Fibroblast of lung (primary cell): ENCODE measurements around the gene ARL5B. TPM values are rescaled to one million over a fixed set of nuclear protein-coding genes. Genes with fewer than 3 reads are reported as not detected.

ENCODE experiments used
- DNase-seq, 2 donors: peaks; one replicate each; pipeline versions ENCODE4 v3.0.0 to v3.0.0-alpha.2; 2010; ENCODE audit warnings: low read depth in 2 of 2
- H2AFZ ChIP-seq: 2 replicates; pipeline ENCODE4 v1.5.1; 2012; ENCODE audit warnings: low read length, control low read depth, inconsistent platforms
- H3K27ac ChIP-seq: 2 replicates; pipeline ENCODE4 v1.5.1; 2011; ENCODE audit warnings: low read length, control low read depth; ENCODE audit not compliant: insufficient read depth
- H3K27me3 ChIP-seq: 2 replicates; pipeline ENCODE4 v1.5.1; 2011; ENCODE audit warnings: mild to moderate bottlenecking, low read length; ENCODE audit not compliant: control insufficient read depth, insufficient read depth
- H3K36me3 ChIP-seq: 2 replicates; pipeline ENCODE4 v1.5.1; 2011; ENCODE audit warnings: low read length; ENCODE audit not compliant: control insufficient read depth, insufficient read depth
- H3K4me1 ChIP-seq: 2 replicates; pipeline ENCODE4 v1.5.1; 2011; ENCODE audit warnings: low read length; ENCODE audit not compliant: control insufficient read depth, insufficient read depth; ENCODE audit errors: extremely low read depth
- H3K4me2 ChIP-seq: 2 replicates; pipeline ENCODE4 v1.5.1; 2011; ENCODE audit warnings: low read length, control low read depth; ENCODE audit not compliant: insufficient read depth; ENCODE audit errors: extremely low read depth
- H3K4me3 ChIP-seq, 4 experiments: fragments of 200-600 bp in 1 of 4; sonication (generic) in 1 of 4; replicated peaks in 1 of 4; 2 replicates each; pipeline ENCODE4 v1.5.1; 2011 to 2016; ENCODE audit warnings: low read length in 4 of 4, low read depth in 3 of 4, mild to moderate bottlenecking in 3 of 4, control low read depth in 2 of 4, inconsistent platforms in 1 of 4, mixed read lengths in 1 of 4; ENCODE audit not compliant: insufficient read depth in 1 of 4; ENCODE audit errors: control extremely low read depth in 1 of 4
- H3K79me2 ChIP-seq: 2 replicates; pipeline ENCODE4 v1.5.1; 2012; ENCODE audit warnings: mild to moderate bottlenecking, low read length, inconsistent platforms; ENCODE audit not compliant: control insufficient read depth, insufficient read depth
- H3K9ac ChIP-seq: 2 replicates; pipeline ENCODE4 v1.5.1; 2011; ENCODE audit warnings: mild to moderate bottlenecking, low read length, control low read depth; ENCODE audit not compliant: insufficient read depth
- H3K9me3 ChIP-seq: 2 replicates; pipeline ENCODE4 v1.5.1; 2012; ENCODE audit warnings: low read depth, low read length; ENCODE audit not compliant: control insufficient read depth, insufficient read depth
- H4K20me1 ChIP-seq: 2 replicates; pipeline ENCODE4 v1.5.1; 2011; ENCODE audit warnings: low read length; ENCODE audit not compliant: control insufficient read depth, insufficient read depth; ENCODE audit errors: extremely low read depth
- EZH2 ChIP-seq: IDR thresholded peaks from 2 replicates; pipeline ENCODE4 v1.5.1; 2012; ENCODE audit warnings: low read length, control low read depth, mild to moderate bottlenecking; ENCODE audit errors: missing control alignments
- polyA plus RNA-seq, 2 donors: library from polyadenylated mRNA; depleted of rRNA in 1 of 2; stranded (reverse) in 1 of 2; unstranded in 1 of 2; fragments of >200 nt; gene quantifications; 2 replicates each; pipeline ENCODE4 v1.2.1, GENCODE V29; 2011 to 2012; ENCODE audit warnings: missing spikeins in 1 of 2
- total RNA-seq: library from RNA; depleted of rRNA; stranded (reverse); fragments of >200 nt; gene quantifications from 2 replicates; pipeline ENCODE4 v1.2.1, GENCODE V29; 2014
- TF ChIP-seq, protein P1 (sequence below), 2 donors: IDR thresholded peaks in 1 of 2; conservative IDR thresholded peaks in 1 of 2; 1 replicate in 1 of 2; 2 replicates in 1 of 2; pipeline ENCODE4 v1.5.1; 2011 to 2012; ENCODE audit warnings: low read length in 2 of 2, control low read depth in 1 of 2, inconsistent platforms in 1 of 2, low read depth in 1 of 2, mild to moderate bottlenecking in 1 of 2

ARL5B gene
- total and polyA plus RNA-seq, 2 donors (not counting 1 experiment from before 2014, with no cell fraction given): 8.7 to 8.8 TPM

DNA sequence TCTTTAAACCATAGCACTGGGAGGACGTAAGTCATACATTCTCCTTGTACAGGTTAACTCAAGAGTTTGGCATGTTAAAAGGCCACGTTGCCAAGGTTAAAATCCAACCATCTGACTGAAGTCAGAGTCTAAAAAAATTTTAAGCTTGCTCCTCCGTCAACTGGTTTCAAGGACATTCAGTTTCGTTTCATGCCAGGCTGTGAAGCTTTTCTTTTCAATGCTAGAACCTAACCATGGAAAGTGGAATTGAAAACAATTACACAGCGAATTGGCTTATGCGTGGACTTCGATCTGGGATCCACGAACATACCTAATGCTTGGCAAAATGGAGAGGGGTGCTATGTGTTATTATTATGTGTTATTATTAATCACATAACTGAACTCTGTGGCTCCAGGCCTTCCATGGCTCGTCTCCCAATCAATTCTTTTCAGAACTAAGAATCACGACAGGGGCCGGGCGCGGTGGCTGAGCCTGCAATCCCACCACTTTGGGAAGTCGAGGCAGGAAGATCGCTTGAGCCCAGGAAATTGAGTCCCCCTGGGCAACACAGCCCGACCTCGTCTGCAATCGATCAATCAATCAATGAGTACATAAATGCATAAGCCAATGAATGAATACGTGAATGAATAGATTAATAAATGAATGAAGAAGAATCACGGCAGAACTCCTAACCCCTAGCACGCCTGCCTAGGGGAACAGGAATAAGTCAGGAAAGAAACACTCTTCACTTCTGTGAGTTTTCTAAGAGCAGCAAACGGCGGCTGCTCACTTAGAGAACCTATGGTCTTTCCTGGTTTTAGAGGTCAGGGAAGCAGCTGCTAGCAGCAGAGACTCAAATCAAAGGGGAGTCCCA lies 733 bp upstream of the ARL5B start:
- no peaks in the 10 kb centered on the region for H3K36me3 ChIP-seq
- H2AFZ ChIP-seq: peak overlapping the region; percentile 69
- no peaks in the 10 kb centered on the region for H4K20me1 ChIP-seq
- H3K4me1 ChIP-seq: peaks cover 4% of the 10 kb centered on the region
- no peaks in the 10 kb centered on the region for H3K9me3 ChIP-seq
- DNase-seq: peak; percentile 62 to 74
- H3K79me2 ChIP-seq: peaks cover 39% of the 10 kb centered on the region
- no peak for TF ChIP-seq EZH2
- TF ChIP-seq, protein P1, sequence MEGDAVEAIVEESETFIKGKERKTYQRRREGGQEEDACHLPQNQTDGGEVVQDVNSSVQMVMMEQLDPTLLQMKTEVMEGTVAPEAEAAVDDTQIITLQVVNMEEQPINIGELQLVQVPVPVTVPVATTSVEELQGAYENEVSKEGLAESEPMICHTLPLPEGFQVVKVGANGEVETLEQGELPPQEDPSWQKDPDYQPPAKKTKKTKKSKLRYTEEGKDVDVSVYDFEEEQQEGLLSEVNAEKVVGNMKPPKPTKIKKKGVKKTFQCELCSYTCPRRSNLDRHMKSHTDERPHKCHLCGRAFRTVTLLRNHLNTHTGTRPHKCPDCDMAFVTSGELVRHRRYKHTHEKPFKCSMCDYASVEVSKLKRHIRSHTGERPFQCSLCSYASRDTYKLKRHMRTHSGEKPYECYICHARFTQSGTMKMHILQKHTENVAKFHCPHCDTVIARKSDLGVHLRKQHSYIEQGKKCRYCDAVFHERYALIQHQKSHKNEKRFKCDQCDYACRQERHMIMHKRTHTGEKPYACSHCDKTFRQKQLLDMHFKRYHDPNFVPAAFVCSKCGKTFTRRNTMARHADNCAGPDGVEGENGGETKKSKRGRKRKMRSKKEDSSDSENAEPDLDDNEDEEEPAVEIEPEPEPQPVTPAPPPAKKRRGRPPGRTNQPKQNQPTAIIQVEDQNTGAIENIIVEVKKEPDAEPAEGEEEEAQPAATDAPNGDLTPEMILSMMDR (conservative IDR thresholded peaks at IDR 0.05 in 1 of 2, IDR thresholded peaks at IDR 0.05 in 1 of 2; ENCODE audit: low read depth in 1 of 2, low read length in 2 of 2): no peak
- peak overlapping the region; percentile 97 for H3K27ac ChIP-seq
- peak overlapping the region; percentile 60 to 99 (median 86) for H3K4me3 ChIP-seq
- H3K9ac ChIP-seq: peak overlapping the region; percentile 97
- peak overlapping the region; percentile 73 for H3K4me2 ChIP-seq
- no peaks in the 10 kb centered on the region for H3K27me3 ChIP-seq

DNA sequence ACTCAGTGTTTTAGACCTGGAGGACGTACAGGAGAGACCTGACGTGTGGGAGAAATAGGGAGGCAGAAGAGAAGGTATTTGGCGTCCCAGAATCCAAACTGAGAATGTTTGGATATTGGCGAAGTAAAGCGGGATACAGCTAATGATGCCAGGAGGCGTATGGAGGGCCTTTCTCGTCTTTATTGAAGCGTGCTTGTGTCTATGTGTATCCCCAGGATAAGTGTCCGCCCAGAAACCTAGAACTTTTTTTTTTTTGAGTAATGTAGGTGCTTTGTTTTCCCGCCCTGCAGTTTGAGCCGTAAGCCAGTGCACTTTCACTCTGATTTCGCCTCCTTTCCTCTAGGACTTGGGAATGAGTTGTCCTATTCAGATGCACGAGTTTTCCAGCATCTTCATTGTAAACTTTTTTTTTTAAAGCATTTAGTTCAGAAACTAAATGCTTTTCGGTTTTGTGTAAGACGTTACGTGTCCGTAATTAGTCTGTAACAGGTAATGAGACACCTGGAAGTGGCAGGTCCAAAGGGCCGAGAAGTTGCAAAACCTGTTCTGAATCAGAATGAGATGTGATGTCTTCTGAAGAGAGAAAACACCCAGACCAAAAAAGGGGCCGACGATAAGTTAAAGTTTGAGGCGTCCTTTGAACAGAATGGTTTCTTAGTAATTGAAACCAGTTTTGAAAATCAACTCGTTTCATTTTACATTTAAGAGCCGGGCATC lies 746 bp downstream of the ARL5B start:
- Histone ChIP-seq H3K27me3 (no peaks in the 10 kb centered on the region), H2AFZ (peak overlapping the region; percentile 40), H3K79me2 (peaks cover 50% of the 10 kb centered on the region), H3K27ac (peak overlapping the region; percentile 97), H3K9ac (peak overlapping the region; percentile 97), H3K4me3 (peak overlapping the region; percentile 60 to 99 (median 92)), H4K20me1 (no peaks in the 10 kb centered on the region), H3K4me2 (peak overlapping the region; percentile 84), H3K36me3 (no peaks in the 10 kb centered on the region), H3K9me3 (no peaks in the 10 kb centered on the region), H3K4me1 (peaks cover 5% of the 10 kb centered on the region)
- TF ChIP-seq EZH2: no peak
- TF ChIP-seq, protein P1 (conservative IDR thresholded peaks at IDR 0.05 in 1 of 2, IDR thresholded peaks at IDR 0.05 in 1 of 2; ENCODE audit: low read depth in 1 of 2, low read length in 2 of 2): no peak
- peak; percentile 35 to 39 for DNase-seq

DNA sequence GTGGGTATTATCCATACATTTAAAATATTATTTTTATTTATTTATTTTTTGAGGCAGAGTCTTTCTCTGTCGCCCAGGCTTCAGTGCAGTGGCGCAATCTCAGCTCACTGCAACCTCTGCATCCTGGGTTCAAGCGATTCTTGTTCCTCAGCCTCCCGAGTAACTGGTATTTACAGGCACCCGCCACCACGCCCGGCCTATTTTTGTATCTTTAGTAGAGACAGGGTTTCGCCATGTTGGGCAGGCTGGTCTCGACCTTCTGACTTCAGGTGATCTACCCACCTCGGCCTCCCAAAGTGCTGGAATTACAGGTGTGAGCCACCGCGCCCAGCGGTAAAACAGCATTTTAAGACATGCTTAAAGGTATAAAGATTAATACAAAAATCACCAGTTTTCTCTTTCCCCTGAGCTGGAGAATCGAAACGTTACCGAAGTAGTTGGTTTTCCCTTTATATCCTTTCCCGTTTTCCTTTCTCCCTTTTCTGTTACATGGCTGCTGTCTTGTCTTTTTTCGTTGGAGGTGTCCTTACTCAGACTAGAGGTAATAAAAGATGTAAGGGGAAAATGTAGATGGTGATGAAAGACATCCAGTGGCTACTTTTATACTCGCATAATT lies 1.7 kb downstream of the ARL5B start:
- H3K4me3 ChIP-seq: peak overlapping the region; percentile 60 to 99 (median 92)
- H3K27ac ChIP-seq: no peak overlapping the region
- H4K20me1 ChIP-seq: no peaks in the 10 kb centered on the region
- no peaks in the 10 kb centered on the region for H3K9me3 ChIP-seq
- H3K79me2 ChIP-seq: peaks cover 59% of the 10 kb centered on the region
- TF ChIP-seq, protein P1 (conservative IDR thresholded peaks at IDR 0.05 in 1 of 2, IDR thresholded peaks at IDR 0.05 in 1 of 2; ENCODE audit: low read depth in 1 of 2, low read length in 2 of 2): no peak
- no peak for TF ChIP-seq EZH2
- no peak overlapping the region for H3K9ac ChIP-seq
- H3K4me1 ChIP-seq: peaks cover 10% of the 10 kb centered on the region
- peak overlapping the region; percentile 84 for H3K4me2 ChIP-seq
- no peak overlapping the region for H2AFZ ChIP-seq
- no peaks in the 10 kb centered on the region for H3K27me3 ChIP-seq
- DNase-seq: no peak
- H3K36me3 ChIP-seq: no peaks in the 10 kb centered on the region
